Stimulated activated naive CD8-positive, alpha-beta T cell treated with anti-CD3 and anti-CD28 coated beads, Interleukin-15, amount 100 ng/mL, for 72 hours (primary cell): ENCODE results near the gene REPS1.

ENCODE experiments used
- ATAC-seq: fragments of 150-1000 bp; cut with Tn5 transposase; 2 replicates; pipeline ENCODE4 v1.10.0; 2021; ENCODE audit warnings: mild to moderate bottlenecking, moderate library complexity
- DNase-seq, 2 donors: peaks; one replicate each; pipeline ENCODE4 v3.0.0; 2021 to 2022
- H3K27ac Mint-ChIP-seq, 2 donors: one replicate each; pipeline ENCODE4 v1.8.0; 2022; ENCODE audit warnings: mild to moderate bottlenecking in 2 of 2, mixed read lengths in 2 of 2, moderate library complexity in 2 of 2
- H3K27me3 Mint-ChIP-seq: one replicate; pipeline ENCODE4 v1.8.0; 2022; ENCODE audit warnings: mixed read lengths
- H3K4me1 Mint-ChIP-seq: one replicate; pipeline ENCODE4 v1.8.0; 2022; ENCODE audit warnings: mild to moderate bottlenecking, mixed read lengths
- H3K4me3 Mint-ChIP-seq, 2 donors: one replicate each; pipeline ENCODE4 v1.8.0; 2022; ENCODE audit warnings: mild to moderate bottlenecking in 2 of 2, mixed read lengths in 2 of 2, moderate library complexity in 1 of 2
- H3K9me3 Mint-ChIP-seq, 2 donors: one replicate each; pipeline ENCODE4 v1.8.0; 2022; ENCODE audit warnings: mixed read lengths in 2 of 2

The REPS1 gene

DNA sequence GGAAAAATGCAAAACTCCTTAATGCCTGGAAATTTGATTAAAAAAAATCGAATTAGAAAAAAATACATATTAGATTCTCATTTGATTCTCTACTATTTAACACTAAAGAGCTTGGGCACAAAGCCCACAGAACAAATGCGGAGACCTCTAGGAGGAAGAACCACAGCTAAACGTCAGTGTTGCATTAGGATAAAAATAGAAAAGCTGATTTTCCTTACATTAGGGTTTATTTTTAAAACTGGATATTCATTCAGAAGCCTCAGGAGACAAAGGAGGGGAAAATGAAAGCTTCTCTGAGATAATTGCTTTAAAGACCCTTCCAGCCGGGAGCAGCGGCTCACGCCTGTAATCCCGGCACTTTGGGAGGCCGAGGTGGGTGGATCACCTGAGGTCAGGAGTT, 114.9 kb downstream of the REPS1 start:
- DNase-seq (no peak), ATAC-seq (no peak)
- Mint-ChIP-seq H3K27ac (no peak overlapping the region), H3K27me3 (peaks cover 7% of the 10 kb centered on the region), H3K4me1 (peaks cover 6% of the 10 kb centered on the region), H3K9me3 (no peaks in the 10 kb centered on the region), H3K4me3 (no peak overlapping the region)

DNA sequence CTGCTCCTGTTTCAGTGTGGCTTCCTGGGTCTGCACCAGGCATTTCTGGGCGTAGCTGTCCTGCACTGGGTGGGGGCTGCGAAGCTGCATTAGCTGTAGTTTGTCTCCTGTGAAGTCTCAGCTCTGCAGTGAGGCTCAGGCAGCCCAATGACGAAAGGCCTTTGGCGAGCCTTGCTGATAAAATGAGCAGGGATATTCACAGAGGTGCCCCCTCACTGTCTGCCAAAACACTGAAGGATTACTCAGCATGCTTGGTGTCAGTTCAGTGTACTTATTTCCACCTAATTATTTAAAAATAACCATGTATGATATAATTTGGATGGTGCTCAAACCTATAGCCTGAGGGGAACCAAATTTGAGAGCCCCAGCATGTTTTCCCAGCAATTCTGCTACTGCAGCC, 118.7 kb downstream of the REPS1 start:
- ATAC-seq (no peak), DNase-seq (no peak)
- H3K27ac Mint-ChIP-seq, result no peak overlapping the region
- no peak overlapping the region for H3K4me3 Mint-ChIP-seq
- H3K27me3 Mint-ChIP-seq, result peaks cover 8% of the 10 kb centered on the region
- H3K9me3 Mint-ChIP-seq, result no peaks in the 10 kb centered on the region
- peaks cover 6% of the 10 kb centered on the region for H3K4me1 Mint-ChIP-seq

DNA sequence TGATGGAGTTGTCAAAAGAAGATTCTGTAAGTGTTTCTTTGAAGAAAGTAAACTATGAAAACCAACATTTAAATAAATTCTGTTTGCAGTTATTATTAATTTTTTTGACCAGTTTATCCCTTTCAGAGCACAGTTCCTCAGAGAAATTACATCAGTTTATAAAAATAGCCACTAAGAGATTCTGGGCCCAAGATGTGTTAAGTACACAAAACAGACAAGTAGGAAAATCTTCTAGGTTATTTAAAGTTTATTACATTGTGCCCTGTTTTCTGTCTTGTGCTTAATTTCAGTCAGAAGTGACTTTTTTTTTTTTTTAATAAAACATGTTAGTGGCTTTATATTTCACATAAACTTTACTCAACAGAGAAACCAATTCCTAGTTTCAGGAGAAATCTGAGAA, 119.9 kb downstream of the REPS1 start:
- Mint-ChIP-seq H3K4me3 (no peak overlapping the region), H3K27me3 (peaks cover 8% of the 10 kb centered on the region), H3K27ac (no peak overlapping the region), H3K9me3 (no peaks in the 10 kb centered on the region), H3K4me1 (peaks cover 6% of the 10 kb centered on the region)
- DNase-seq (no peak), ATAC-seq (no peak)

DNA sequence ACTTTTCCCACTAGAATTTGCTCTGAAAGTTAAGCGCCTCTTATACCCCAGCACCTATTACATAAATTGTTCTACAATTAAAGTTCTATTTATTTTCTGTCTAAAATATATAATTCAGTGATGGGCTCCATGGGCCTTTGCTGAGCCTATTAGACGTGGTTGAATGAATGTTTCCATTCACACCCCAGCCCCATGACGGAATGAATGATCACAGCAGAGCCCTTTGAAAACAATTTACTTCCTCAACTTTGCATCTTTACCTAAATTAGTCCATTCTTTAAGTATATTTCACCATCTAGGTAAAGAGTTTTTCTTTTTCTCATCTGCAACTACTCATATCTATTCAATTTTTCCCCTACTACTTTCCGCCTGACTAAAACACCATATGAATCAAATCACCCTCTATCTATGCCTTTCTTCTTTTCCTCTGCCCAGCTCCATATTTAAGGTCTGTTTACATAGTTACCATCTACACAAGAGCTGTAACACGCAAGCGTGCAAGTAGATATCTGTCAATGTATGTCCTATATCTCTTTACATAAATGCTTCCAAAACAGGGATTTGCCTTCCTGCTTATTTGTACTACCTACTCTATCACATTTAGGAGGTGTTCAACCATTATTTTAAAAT, 122.5 kb downstream of the REPS1 start:
- DNase-seq, result no peak
- no peak for ATAC-seq
- no peak overlapping the region for H3K4me3 Mint-ChIP-seq
- peaks cover 6% of the 10 kb centered on the region for H3K4me1 Mint-ChIP-seq
- peaks cover 14% of the 10 kb centered on the region for H3K27me3 Mint-ChIP-seq
- H3K9me3 Mint-ChIP-seq, result no peaks in the 10 kb centered on the region
- H3K27ac Mint-ChIP-seq, result no peak overlapping the region

DNA sequence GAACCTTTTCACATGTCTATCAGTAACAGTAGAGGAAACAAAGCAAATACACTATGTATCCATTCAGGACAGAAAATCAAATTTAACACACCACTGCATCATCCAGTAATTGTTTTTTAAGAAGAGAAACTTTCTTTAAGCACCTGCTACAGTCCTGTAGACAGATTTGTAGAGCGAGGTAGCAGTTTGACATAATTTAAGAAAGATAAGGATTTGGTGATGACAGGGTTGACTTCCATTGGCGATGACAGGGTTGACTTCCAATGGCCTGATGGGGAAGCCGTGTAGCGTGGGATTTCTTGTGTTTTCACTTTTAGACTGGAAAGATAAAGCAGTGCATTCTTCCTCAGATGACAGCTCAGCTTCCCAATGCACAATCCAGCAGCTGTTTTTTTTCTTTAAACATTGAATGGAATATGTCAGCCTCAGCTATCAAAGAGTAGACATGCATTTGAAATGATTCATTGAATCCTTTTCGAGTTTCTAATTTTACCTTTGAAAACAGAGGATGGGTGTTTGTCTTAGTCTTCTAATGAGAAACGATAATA, 123.6 kb downstream of the REPS1 start:
- H3K27me3 Mint-ChIP-seq, result peaks cover 14% of the 10 kb centered on the region
- no peak overlapping the region for H3K4me3 Mint-ChIP-seq
- H3K9me3 Mint-ChIP-seq, result no peaks in the 10 kb centered on the region
- no peak overlapping the region for H3K27ac Mint-ChIP-seq
- no peak for ATAC-seq
- H3K4me1 Mint-ChIP-seq, result no peaks in the 10 kb centered on the region
- DNase-seq, result no peak

DNA sequence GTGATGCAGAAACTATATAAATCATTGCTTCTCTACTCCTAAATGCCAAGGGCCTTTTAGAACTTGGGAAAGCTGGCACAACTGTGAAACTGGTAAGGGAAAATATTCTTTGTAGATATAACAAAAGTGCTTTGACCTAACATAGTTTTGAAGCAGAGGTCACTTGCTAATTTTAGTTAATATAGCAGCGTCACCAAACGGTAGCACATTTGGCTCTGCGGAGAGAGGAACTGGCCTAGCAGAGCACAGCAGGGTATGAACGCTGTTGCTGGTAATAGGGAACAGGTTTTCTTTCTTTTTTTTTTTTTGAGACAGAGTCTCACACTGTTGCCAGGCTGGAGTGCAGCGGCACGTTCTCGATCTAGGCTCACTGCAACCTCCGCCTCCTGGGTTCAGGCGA, 124.7 kb downstream of the REPS1 start:
- Mint-ChIP-seq H3K9me3 (no peaks in the 10 kb centered on the region), H3K4me1 (no peaks in the 10 kb centered on the region), H3K4me3 (no peak overlapping the region), H3K27me3 (peaks cover 9% of the 10 kb centered on the region), H3K27ac (no peak overlapping the region)
- no peak for ATAC-seq
- no peak for DNase-seq

DNA sequence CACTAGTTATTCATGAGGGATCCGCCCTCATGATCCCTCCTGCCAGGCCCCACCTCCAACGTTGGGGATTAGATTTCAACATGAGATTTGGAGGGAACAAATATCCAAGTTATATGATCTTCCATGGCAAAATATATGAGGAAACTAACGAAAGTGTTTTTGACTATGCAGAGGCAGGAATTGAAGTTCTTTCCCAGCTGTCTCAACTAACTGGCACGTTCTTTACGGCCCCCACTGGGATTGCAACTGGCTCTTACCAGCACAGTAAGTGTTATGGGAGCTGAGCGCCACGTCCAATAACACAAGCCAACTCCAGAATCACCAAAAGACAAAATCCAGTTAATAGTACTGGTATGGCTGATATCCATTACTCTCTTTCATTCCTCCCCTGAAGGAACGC, 125.6 kb downstream of the REPS1 start:
- DNase-seq (no peak), ATAC-seq (no peak)
- no peaks in the 10 kb centered on the region for H3K9me3 Mint-ChIP-seq
- no peak overlapping the region for H3K4me3 Mint-ChIP-seq
- no peak overlapping the region for H3K27ac Mint-ChIP-seq
- no peaks in the 10 kb centered on the region for H3K4me1 Mint-ChIP-seq
- peaks cover 14% of the 10 kb centered on the region for H3K27me3 Mint-ChIP-seq

DNA sequence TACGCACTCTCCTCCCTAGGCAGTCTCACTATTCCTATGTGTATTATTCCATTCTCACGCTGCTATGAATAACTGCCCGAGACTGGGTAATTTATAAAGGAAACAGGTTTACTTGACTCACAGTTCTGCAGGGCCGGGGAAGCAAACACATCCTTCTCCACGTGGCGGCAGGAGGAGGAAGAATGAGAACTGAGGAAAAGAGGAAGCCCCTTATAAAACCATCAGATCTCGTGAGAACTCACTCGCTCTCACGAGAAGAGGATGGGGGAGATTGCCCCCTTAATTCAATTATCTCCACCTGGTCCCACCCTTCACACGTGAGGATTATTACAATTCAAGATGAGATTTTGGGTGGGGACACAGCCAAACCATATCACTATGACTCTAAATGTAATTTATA, 130.3 kb downstream of the REPS1 start:
- no peak for DNase-seq
- H3K27ac Mint-ChIP-seq, result peak overlapping the region in 1 of 2 donors; percentile 19
- H3K4me1 Mint-ChIP-seq, result no peaks in the 10 kb centered on the region
- H3K9me3 Mint-ChIP-seq, result no peaks in the 10 kb centered on the region
- ATAC-seq, result no peak
- peaks cover 24% of the 10 kb centered on the region for H3K27me3 Mint-ChIP-seq
- H3K4me3 Mint-ChIP-seq, result no peak overlapping the region

DNA sequence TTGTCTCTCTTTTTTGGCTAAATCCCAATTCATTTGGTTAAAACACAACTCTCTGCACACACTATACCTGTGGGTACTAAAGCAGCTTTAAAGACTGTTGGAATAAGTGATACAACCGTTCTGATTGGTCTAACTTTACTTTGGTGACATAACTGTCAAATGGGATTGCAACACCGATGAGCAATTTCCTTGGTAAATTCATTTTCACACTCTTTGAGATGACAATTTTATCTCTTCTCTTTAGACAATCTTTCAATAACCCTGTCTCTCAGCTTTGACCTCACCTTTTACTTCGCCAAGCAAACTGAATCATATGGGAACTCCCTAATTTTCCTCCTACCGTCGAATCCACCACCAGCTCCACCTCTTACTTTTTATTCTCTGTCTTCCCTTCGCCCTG, 131.4 kb downstream of the REPS1 start:
- Mint-ChIP-seq H3K27me3 (peaks cover 18% of the 10 kb centered on the region), H3K9me3 (no peaks in the 10 kb centered on the region), H3K4me1 (no peaks in the 10 kb centered on the region), H3K27ac (no peak overlapping the region), H3K4me3 (no peak overlapping the region)
- ATAC-seq (no peak), DNase-seq (no peak)
